Dendritic cell treated with granulocyte-macrophage colony-stimulating factor and Interleukin-4, amounts not matched to agents 40 ng/mL and 50 ng/mL, for 4 days (primary cell): ENCODE results near the gene FBXO36.

Experiments used
- H3K27ac Mint-ChIP-seq: one replicate; pipeline ENCODE4 v1.8.0; 2022; ENCODE audit warnings: mild to moderate bottlenecking, mixed read lengths
- H3K27me3 Mint-ChIP-seq: one replicate; pipeline ENCODE4 v1.8.0; 2022; ENCODE audit warnings: mild to moderate bottlenecking, mixed read lengths
- H3K36me3 Mint-ChIP-seq: one replicate; pipeline ENCODE4 v1.8.0; 2022; ENCODE audit warnings: low read depth, mixed read lengths
- H3K4me1 Mint-ChIP-seq: one replicate; pipeline ENCODE4 v1.8.0; 2022; ENCODE audit warnings: low read depth, mixed read lengths
- H3K4me3 Mint-ChIP-seq: one replicate; pipeline ENCODE4 v1.8.0; 2022; ENCODE audit warnings: mild to moderate bottlenecking, moderate library complexity, mixed read lengths
- H3K9me3 Mint-ChIP-seq: one replicate; pipeline ENCODE4 v1.8.0; 2022; ENCODE audit warnings: mixed read lengths
- intact Hi-C: fragments of 100-400 bp; cut with micrococcal nuclease; formaldehyde crosslinking; loops from one replicate; pipeline ENCODE4 v1.15.0; 2022

Gene FBXO36, protein sequence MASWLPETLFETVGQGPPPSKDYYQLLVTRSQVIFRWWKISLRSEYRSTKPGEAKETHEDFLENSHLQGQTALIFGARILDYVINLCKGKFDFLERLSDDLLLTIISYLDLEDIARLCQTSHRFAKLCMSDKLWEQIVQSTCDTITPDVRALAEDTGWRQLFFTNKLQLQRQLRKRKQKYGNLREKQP

DNA sequence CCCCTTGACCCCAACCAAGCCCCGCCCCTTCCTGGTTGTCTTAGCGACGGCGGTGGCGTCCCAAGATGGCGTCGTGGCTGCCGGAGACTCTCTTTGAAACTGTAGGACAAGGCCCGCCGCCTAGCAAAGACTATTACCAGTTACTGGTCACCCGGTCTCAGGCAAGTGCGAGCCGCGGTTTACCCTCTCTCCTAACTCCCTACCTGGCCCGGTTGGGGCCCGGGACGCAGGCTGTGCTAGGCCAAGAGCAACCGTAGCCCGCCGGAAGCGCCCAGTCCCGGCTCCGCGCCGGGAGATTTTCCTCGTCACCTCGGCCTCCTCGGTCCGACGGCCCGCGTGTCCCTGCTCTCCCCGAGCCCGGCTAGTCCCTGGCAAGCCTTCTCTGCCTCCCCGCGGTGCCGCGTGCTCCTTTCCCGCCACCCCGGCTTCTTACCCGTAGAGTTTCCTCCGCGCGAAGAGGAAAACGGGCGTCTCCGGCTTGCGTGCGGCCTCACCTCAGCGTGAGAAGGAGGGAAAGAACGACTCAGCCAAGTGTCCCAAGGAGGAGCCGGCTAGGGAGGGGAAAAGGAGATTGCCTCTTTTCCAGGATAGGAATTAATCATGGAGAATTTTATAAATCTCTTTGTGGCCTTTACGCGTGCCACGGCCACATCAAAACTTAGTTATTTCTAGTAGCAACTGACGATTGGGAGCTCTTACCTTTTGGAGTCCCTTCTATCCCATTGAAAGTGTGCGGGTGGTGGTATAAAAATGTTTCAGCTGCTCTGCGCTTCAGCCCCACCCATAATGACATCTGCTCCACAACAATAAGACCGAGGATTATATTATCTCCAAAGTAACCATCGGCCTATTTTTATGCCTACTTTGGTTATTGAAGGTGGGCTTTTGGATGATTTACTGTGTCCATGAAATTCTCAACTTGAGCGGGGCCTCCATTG is at the start of gene FBXO36:
FBXO36 (plus strand) TSS at position 55 of the 938 bp plus-strand sequence; CDS start at position 66, 11 bp downstream.
- intact Hi-C loops: loop anchor here (5.0 to 10.0 kb wide), 2 partner anchors 402 to 790 kb away; partner anchors contain the start of genes CAB39 and SP140L
- peak within 1 kb of the TSS; percentile 98 for H3K4me3 Mint-ChIP-seq
- H3K27me3 Mint-ChIP-seq: no peaks in the 10 kb centered on the region
- no peaks in the 10 kb centered on the region for H3K9me3 Mint-ChIP-seq
- peak within 1 kb of the TSS; percentile 98 for H3K27ac Mint-ChIP-seq
- peaks cover 33% of the 10 kb centered on the region for H3K4me1 Mint-ChIP-seq
- H3K36me3 Mint-ChIP-seq: peaks cover 37% of the 10 kb centered on the region

DNA sequence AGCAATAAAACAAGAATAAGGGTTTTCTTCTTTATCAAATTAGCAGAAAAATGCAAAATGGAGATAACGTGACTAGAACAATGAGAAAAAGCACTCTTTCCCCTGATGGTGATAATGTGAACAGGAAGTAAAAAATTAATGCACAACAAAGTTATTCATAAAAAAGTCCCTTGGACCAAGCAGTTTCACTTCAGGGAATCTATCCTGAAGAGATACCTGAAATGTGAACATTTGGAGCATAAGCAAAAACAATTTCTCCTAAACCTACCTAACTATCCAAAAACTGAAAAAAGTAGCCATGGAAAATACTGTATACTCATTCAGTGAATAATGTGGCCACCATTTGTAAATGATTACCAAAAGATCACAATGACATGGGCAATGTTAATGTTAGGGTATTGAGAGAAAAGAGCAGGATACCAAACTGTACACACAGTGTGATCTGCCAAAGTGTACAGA is 49.2 kb upstream of the FBXO36 start:
- intact Hi-C loops: no loop called here
- H3K36me3 Mint-ChIP-seq: peaks cover 74% of the 10 kb centered on the region
- no peaks in the 10 kb centered on the region for H3K27me3 Mint-ChIP-seq
- peaks cover 21% of the 10 kb centered on the region for H3K4me1 Mint-ChIP-seq
- H3K4me3 Mint-ChIP-seq: no peak overlapping the region
- no peaks in the 10 kb centered on the region for H3K9me3 Mint-ChIP-seq
- H3K27ac Mint-ChIP-seq: no peak overlapping the region

DNA sequence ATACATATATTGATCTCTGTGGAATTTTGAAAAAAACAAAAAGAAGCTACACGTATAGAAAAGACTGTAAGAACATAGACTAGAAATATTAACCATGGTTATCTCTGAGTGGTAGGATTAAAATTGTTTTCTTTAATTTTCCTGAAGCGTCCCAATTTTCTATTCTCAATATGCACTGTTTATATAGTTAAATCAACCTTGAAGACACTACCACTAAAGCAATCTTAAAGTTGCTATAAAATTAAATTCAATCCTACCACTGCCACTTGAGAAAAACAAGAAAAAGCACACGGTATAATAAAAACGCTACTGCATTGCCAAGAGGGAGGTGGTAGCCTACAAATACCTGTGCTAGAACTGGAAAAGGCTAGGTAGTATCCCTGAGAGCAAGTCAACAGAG is 47.7 kb upstream of the FBXO36 start:
- Mint-ChIP-seq H3K27ac (peak overlapping the region; percentile 6), H3K9me3 (no peaks in the 10 kb centered on the region), H3K4me1 (peaks cover 13% of the 10 kb centered on the region), H3K27me3 (no peaks in the 10 kb centered on the region), H3K36me3 (peaks cover 74% of the 10 kb centered on the region), H3K4me3 (no peak overlapping the region)
- intact Hi-C loops: no loop called here

DNA sequence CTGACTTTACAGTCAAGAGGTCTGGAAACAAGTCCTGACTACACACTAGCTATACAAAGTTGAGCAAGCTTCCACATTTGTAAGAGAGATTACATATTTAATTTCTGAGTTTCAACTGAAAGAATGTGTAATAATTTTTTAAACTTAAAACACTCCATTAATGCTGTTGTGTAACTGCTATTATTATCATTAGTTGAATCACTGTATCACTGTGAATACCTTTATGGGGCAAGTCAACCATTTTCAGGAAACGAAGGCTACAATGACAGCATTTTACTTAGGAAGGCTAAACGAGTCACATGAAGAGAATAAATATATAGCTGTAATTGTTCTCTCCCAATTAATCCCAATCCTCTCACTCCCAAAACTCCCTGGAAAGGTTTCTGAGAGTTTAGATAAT is 46.8 kb upstream of the FBXO36 start:
- Mint-ChIP-seq H3K9me3 (no peaks in the 10 kb centered on the region), H3K4me1 (peaks cover 6% of the 10 kb centered on the region), H3K27ac (no peak overlapping the region), H3K36me3 (peaks cover 74% of the 10 kb centered on the region), H3K27me3 (no peaks in the 10 kb centered on the region), H3K4me3 (no peak overlapping the region)
- intact Hi-C loops: no loop called here

DNA sequence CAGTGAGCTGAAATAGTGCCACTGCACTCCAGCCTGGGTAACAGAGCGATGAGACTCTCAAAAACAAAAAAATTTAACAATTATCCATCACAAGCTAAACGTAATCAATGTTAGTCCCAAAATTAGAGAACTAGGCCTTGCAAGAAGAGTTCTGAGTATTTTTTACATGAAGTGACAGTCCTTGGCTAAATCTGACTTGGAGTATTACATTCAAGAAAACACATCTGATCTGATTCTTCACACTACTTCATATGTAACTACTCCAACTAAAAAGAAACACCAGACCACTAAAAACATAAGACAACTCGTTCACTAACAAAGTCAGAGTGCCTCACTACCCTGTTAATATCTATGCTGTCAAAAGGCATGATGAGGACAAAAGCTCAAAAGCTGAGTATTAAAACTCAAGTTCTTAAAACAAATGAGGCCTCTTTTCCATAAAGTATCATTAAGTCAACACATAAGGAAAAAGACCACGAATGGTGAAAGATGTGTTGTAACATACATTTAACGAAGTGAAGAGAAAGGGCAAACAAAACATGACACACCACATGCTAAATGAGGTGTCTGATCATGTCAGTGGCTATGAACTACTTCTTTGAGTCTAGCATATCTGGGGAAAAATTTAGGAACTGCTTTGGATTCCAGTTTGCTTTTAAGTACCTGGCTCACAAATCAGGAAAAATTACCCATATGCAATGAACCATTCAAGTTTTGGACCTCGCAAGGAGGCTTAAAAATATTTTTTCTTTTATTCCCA is 42.9 kb upstream of the FBXO36 start:
- H3K27ac Mint-ChIP-seq: no peak overlapping the region
- no peaks in the 10 kb centered on the region for H3K27me3 Mint-ChIP-seq
- H3K4me3 Mint-ChIP-seq: no peak overlapping the region
- H3K4me1 Mint-ChIP-seq: peaks cover 6% of the 10 kb centered on the region
- intact Hi-C loops: no loop called here
- peaks cover 55% of the 10 kb centered on the region for H3K36me3 Mint-ChIP-seq
- no peaks in the 10 kb centered on the region for H3K9me3 Mint-ChIP-seq

DNA sequence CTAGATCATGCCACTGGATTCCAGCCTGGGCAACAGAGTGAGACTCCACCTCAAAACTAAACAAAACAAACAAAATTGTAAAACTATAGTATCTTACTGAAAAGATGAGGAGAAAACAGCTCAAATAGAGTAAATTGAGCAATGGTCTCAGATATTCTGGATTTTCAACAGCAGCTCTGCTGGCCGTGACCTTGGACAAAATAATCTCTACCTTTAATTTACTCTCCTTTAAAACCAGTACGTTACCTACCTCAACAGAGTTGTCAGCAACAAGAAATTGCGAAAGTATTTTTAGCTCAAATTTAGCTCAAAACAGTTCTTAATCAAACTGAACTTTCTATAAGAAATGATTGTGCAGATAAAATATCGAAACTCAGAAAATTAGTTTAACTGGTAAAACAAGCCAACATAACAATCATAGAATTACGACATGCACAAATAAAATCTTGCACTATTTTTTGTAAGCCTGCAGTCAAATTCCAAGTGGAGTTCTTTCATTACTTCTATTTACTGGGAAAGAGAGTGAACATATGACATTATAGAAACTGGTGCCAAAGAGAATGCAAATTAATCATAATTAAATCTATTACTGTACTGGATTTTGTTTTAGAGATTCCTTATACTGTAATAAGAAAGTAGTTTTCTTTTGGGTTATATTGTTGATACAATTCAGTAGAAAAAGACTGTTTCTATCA is 41.3 kb upstream of the FBXO36 start:
- Mint-ChIP-seq H3K4me1 (no peaks in the 10 kb centered on the region), H3K27me3 (no peaks in the 10 kb centered on the region), H3K9me3 (no peaks in the 10 kb centered on the region), H3K4me3 (no peak overlapping the region), H3K36me3 (peaks cover 42% of the 10 kb centered on the region), H3K27ac (no peak overlapping the region)
- intact Hi-C loops: no loop called here

DNA sequence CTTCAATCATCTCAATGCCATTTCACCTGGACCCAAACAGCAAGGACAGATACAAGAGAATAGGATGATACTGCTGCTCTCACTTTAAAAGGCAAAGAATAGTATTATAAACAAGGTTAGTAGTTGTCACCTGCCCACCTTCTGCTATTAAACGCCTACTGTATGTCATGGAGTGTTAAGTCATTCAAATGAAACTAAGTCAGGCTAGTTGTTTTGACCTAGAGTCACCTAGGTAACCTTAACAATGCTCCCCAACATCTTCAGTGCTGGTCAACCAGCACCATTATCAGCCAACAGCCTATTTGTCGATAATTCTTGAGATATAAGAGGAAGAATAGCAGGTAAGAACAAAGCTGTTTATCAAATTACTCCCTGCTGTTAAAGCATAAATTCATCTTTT is 39.7 kb upstream of the FBXO36 start:
- Mint-ChIP-seq H3K4me1 (no peaks in the 10 kb centered on the region), H3K9me3 (no peaks in the 10 kb centered on the region), H3K4me3 (no peak overlapping the region), H3K36me3 (peaks cover 34% of the 10 kb centered on the region), H3K27ac (no peak overlapping the region), H3K27me3 (no peaks in the 10 kb centered on the region)
- intact Hi-C loops: no loop called here

DNA sequence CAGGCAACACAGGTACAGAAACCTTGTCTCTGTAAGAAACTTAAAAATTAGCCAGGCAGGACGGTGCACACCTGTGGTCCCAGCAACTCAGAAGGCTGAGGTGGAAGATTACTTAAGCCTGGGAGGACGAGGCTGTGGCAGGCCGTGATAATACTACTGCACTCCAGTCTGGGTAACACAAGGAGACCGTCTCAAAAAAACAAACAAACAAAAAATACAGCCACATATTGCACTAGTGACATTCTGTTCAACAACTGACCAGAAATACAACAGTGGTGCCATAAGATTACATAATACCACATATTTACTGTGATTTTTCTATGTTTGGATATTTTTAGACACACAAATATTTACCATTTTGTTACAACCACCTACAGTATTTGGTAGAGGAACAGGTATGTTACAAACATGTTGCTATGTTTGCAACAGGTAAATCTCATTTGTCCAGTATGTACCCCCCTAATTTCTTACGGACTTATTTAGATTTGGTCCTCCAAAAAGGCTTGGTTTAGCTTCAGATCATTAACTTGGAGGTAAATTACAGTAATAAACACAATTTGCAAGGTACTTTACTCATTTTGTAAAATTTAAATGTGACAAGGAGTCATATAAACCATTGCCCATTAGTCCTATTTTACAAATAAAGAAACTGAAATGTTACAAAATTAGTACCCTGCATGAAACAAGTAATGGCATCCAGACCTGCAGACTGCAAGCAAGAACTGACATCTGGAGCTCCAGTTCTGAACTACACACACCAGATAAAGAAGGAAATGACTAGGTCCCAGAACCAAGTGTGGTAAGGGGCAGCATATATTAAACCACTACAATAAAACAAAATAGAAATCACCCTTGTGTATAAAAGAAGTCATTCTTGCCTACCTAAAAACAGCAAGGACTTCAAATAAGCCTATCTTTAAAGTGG is 37.3 kb upstream of the FBXO36 start:
- Mint-ChIP-seq H3K4me3 (no peak overlapping the region), H3K4me1 (peaks cover 9% of the 10 kb centered on the region), H3K36me3 (peaks cover 22% of the 10 kb centered on the region), H3K27me3 (no peaks in the 10 kb centered on the region), H3K27ac (no peak overlapping the region), H3K9me3 (no peaks in the 10 kb centered on the region)
- intact Hi-C loops: no loop called here

DNA sequence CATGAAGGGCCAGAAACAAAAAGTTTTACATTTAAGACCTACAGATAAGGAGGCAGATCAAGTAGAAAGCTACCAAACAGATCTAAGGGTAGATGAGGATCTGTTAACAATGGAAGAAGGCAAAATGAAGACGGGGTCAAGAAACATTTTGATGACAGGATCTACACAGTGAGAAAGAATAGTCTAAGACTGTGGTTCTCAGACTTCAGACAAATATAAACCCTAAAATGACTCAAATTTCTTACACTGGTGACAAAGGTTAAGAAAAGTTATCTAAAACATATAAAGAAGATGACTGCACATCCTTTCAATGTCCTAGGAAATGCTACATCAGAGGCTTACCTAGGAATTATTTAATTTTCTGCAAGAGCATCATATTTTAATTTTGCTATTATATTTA is 34.9 kb upstream of the FBXO36 start:
- Mint-ChIP-seq H3K27me3 (no peaks in the 10 kb centered on the region), H3K36me3 (peaks cover 28% of the 10 kb centered on the region), H3K4me3 (no peak overlapping the region), H3K9me3 (no peaks in the 10 kb centered on the region), H3K4me1 (peaks cover 15% of the 10 kb centered on the region), H3K27ac (no peak overlapping the region)
- intact Hi-C loops: no loop called here

DNA sequence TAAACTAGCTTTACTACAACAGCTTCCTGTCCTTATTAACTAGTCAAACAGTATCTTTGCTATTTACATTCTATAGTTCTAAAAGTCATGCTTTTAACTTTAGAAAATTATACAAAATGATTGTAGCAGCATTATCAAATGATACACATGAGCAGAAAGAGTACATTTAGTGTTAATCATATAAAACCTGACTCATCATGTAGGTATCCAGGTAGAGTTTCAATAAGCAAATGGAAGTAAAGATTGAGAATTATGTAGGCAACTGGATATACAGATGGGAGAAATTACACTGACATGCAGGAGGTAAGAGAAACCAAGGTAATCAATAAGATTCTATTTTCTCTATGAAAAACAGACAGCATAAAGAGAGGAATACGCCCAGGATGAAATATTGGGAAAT is 34.3 kb upstream of the FBXO36 start:
- Mint-ChIP-seq H3K4me1 (peaks cover 19% of the 10 kb centered on the region), H3K27ac (no peak overlapping the region), H3K4me3 (no peak overlapping the region)

DNA sequence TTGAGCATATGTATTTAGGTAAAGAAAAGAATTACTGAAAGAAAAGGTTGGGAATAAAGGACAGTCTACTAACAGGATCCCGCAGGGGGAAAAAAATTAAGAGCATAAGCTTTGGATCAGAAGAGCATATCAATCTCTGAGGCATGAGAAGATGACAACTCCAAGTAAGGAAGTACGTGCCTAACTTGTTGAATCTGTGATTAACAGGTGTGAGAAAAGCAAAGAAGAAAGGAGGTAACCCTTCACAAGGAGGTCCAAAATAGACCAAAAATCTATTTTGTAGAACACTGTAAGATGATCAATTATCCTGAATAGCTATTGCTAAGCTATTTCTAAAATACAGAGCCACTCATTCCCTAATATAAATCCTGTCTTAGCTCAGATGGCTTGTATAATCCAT is 33.3 kb upstream of the FBXO36 start:
- intact Hi-C loops: no loop called here
- Mint-ChIP-seq H3K27ac (no peak overlapping the region), H3K27me3 (no peaks in the 10 kb centered on the region), H3K36me3 (peaks cover 41% of the 10 kb centered on the region), H3K4me1 (peaks cover 26% of the 10 kb centered on the region), H3K9me3 (no peaks in the 10 kb centered on the region), H3K4me3 (no peak overlapping the region)

More for the DNA sequence above, 34.3 kb upstream of the FBXO36 start:
- intact Hi-C loops: no loop called here
- no peaks in the 10 kb centered on the region for H3K9me3 Mint-ChIP-seq
- no peaks in the 10 kb centered on the region for H3K27me3 Mint-ChIP-seq
- H3K36me3 Mint-ChIP-seq: peaks cover 33% of the 10 kb centered on the region

DNA sequence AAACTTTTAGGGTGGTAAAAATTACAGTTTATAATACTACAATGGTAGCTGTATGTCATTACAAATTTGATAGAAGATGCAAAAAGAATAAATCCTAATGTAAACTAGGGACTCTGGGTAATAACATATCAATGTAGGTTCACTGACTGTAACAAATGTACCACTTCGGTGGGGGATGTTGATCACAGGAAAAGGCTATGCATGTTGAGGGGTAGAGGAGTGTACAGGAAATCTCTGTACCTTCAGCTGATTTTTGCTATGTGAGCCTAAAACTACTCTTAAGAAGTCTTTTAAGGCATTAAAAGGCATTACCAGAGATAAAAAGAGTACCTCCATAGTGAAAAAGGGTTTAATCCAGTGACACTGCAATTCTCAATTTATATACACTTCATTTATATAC is 25.4 kb upstream of the FBXO36 start:
- intact Hi-C loops: no loop called here
- Mint-ChIP-seq H3K9me3 (no peaks in the 10 kb centered on the region), H3K4me1 (peaks cover 33% of the 10 kb centered on the region), H3K36me3 (peaks cover 36% of the 10 kb centered on the region), H3K4me3 (no peak overlapping the region), H3K27me3 (no peaks in the 10 kb centered on the region), H3K27ac (no peak overlapping the region)

DNA sequence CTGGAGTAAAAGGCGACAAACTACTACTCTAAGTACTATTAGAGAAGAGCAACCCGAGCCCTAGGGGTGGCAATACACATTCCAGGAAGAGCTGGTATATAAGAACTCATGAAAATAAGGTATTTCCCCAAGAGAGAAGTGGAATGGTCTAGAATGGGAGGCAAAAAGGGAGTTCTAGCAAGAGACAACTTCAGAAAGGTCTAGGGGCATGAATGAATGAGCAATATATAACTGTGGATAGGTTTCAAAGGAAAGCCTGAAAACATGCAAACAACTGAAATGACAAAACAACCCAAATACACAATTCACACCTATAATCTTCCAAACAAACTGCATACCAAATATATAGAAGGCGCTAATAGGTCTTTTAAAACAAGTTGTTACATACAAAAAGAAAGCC is 22.7 kb upstream of the FBXO36 start:
- Mint-ChIP-seq H3K36me3 (peaks cover 36% of the 10 kb centered on the region), H3K27me3 (no peaks in the 10 kb centered on the region), H3K27ac (no peak overlapping the region), H3K4me1 (peaks cover 24% of the 10 kb centered on the region), H3K9me3 (no peaks in the 10 kb centered on the region), H3K4me3 (no peak overlapping the region)
- intact Hi-C loops: no loop called here
